AG08396 (cell line): ENCODE data around the gene BMERB1.
A peak's percentile ranks its signal among the peaks of the same experiment; 100 is the strongest.
"Not testable (repeated sequence)": the region's sequence is repeated elsewhere in the genome, so short reads cannot be mapped to it uniquely, and the experiment has no call there.

Experiments
- DNase-seq: peaks from one replicate; pipeline ENCODE4 v3.0.0; 2012; ENCODE audit warnings: low spot score, mixed read lengths

Gene BMERB1

GRCh38 chr16:15461376-15461775 lies 27.0 kb downstream of the BMERB1 start:
- DNase-seq = no peak

GRCh38 chr16:15464401-15465186 lies 30.2 kb downstream of the BMERB1 start:
- no peak for DNase-seq

- no peak for DNase-seq
Measured at GRCh38 chr16:15466131-15466530, 31.7 kb downstream of the BMERB1 start.

GRCh38 chr16:15466886-15467781 lies 32.7 kb downstream of the BMERB1 start:
- DNase-seq = no peak

GRCh38 chr16:15476971-15477370 lies 42.6 kb downstream of the BMERB1 start:
- DNase-seq = not testable (repeated sequence)

GRCh38 chr16:15477802-15478201 lies 43.4 kb downstream of the BMERB1 start:
- no peak for DNase-seq

GRCh38 chr16:15482068-15482747 lies 47.8 kb downstream of the BMERB1 start:
- DNase-seq = peak; percentile 85

GRCh38 chr16:15482748-15483298 lies 48.4 kb downstream of the BMERB1 start:
- DNase-seq = no peak

- no peak for DNase-seq
Measured at GRCh38 chr16:15483857-15484256, 49.5 kb downstream of the BMERB1 start.

- no peak for DNase-seq
Measured at GRCh38 chr16:15484662-15485061, 50.3 kb downstream of the BMERB1 start.

- no peak for DNase-seq
Measured at GRCh38 chr16:15485175-15485574, 50.8 kb downstream of the BMERB1 start.

- no peak for DNase-seq
Measured at GRCh38 chr16:15486661-15487060, 52.3 kb downstream of the BMERB1 start.

GRCh38 chr16:15487336-15488284 lies 53.2 kb downstream of the BMERB1 start:
- DNase-seq = no peak

GRCh38 chr16:15489016-15489415 lies 54.6 kb downstream of the BMERB1 start:
- DNase-seq = no peak

GRCh38 chr16:15490123-15490711 lies 55.8 kb downstream of the BMERB1 start:
- no peak for DNase-seq

- no peak for DNase-seq
Measured at GRCh38 chr16:15491411-15491810, 57.0 kb downstream of the BMERB1 start.

GRCh38 chr16:15492091-15492740 lies 57.8 kb downstream of the BMERB1 start:
- no peak for DNase-seq

GRCh38 chr16:15493466-15494180 lies 59.2 kb downstream of the BMERB1 start:
- no peak for DNase-seq

- DNase-seq = no peak
Measured at GRCh38 chr16:15494236-15494635, 59.8 kb downstream of the BMERB1 start.
